CD4-positive, alpha-beta memory T cell (primary cell): Measurements from ENCODE around the gene TM4SF5. TPM values are rescaled to one million over a fixed set of nuclear protein-coding genes. Genes with fewer than 3 reads are reported as not detected.

Experiments
- CTCF ChIA-PET: fragments of 350-600 bp; sonication (Branson Sonifier 250); formaldehyde crosslinking; loops from one replicate; lab custom pipeline; 2021; ENCODE audit warnings: inconsistent platforms; ENCODE audit not compliant: partially characterized antibody; lab: Charles Lee
- POLR2A ChIA-PET: fragments of 350-600 bp; sonication (Branson Sonifier 250); formaldehyde crosslinking; loops from one replicate; lab custom pipeline; 2021; ENCODE audit not compliant: partially characterized antibody; lab: Charles Lee
- DNase-seq, 5 donors: peaks; one replicate each; pipeline versions ENCODE4 v3.0.0 to v3.0.0-alpha.2; 2020 to 2022; ENCODE audit warnings: mixed read lengths in 1 of 5
- H3K27ac ChIP-seq: one replicate; pipeline ENCODE4 v1.7.0; 2013; ENCODE audit warnings: low read depth, low read length
- H3K27me3 ChIP-seq: 2 replicates; pipeline ENCODE4 v1.7.0; 2013; ENCODE audit warnings: mild to moderate bottlenecking, low read length, moderate library complexity; ENCODE audit not compliant: insufficient read depth
- H3K36me3 ChIP-seq: 2 replicates; pipeline ENCODE4 v1.7.0; 2013; ENCODE audit warnings: mild to moderate bottlenecking, low read length, moderate library complexity; ENCODE audit not compliant: insufficient read depth
- H3K4me1 ChIP-seq: 2 replicates; pipeline ENCODE4 v1.7.0; 2013; ENCODE audit warnings: mild to moderate bottlenecking, low read length, moderate library complexity; ENCODE audit not compliant: insufficient read depth
- H3K4me3 ChIP-seq, 2 donors: one replicate each; pipeline ENCODE4 v1.7.0; 2013; ENCODE audit warnings: low read length in 2 of 2, mild to moderate bottlenecking in 1 of 2
- H3K9me3 ChIP-seq, 2 donors: one replicate each; pipeline ENCODE4 v1.7.0; 2013; ENCODE audit warnings: low read length in 2 of 2, control low read depth in 1 of 2; ENCODE audit not compliant: control insufficient read depth in 1 of 2
- H3K27ac Mint-ChIP-seq, 7 donors: one replicate each; pipeline ENCODE4 v1.8.0; 2020 to 2021; ENCODE audit warnings: mixed read lengths in 7 of 7, mild to moderate bottlenecking in 6 of 7, inconsistent platforms in 3 of 7, moderate library complexity in 3 of 7
- H3K27me3 Mint-ChIP-seq, 2 donors: one replicate each; pipeline ENCODE4 v1.8.0; 2020 to 2021; ENCODE audit warnings: mixed read lengths in 2 of 2
- H3K36me3 Mint-ChIP-seq, 2 donors: one replicate each; pipeline ENCODE4 v1.8.0; 2020 to 2021; ENCODE audit warnings: mixed read lengths in 2 of 2, inconsistent platforms in 1 of 2, mild to moderate bottlenecking in 1 of 2
- H3K4me1 Mint-ChIP-seq, 4 donors: one replicate each; pipeline ENCODE4 v1.8.0; 2020 to 2021; ENCODE audit warnings: mixed read lengths in 4 of 4, mild to moderate bottlenecking in 1 of 4
- H3K4me3 Mint-ChIP-seq, 8 donors: one replicate each; pipeline ENCODE4 v1.8.0; 2020 to 2021; ENCODE audit warnings: mixed read lengths in 8 of 8, mild to moderate bottlenecking in 7 of 8, moderate library complexity in 6 of 8, inconsistent platforms in 3 of 8
- H3K9me3 Mint-ChIP-seq, 8 donors: one replicate each; pipeline ENCODE4 v1.8.0; 2020 to 2021; ENCODE audit warnings: mixed read lengths in 8 of 8, mild to moderate bottlenecking in 5 of 8, inconsistent platforms in 3 of 8, moderate library complexity in 1 of 8
- intact Hi-C: fragments of 100-400 bp; cut with micrococcal nuclease; formaldehyde crosslinking; loops from one replicate; pipeline ENCODE4 v1.15.1; 2023
- polyA plus RNA-seq, 2 donors: library from polyadenylated mRNA; unstranded; fragments of 300-500 nt; fragmentation: Illumina TruSeq; gene quantifications; one replicate each; pipeline ENCODE4 v1.2.3, GENCODE V29; 2021
- total RNA-seq, 2 experiments: library from RNA; stranded (reverse); gene quantifications; one replicate each; pipeline ENCODE4 v1.2.3, GENCODE V29; 2021

Gene TM4SF5
- total and polyA plus RNA-seq, 4 experiments from 2014 or later = not detected

- Histone ChIP-seq H3K36me3 (no peaks in the 10 kb centered on the region), H3K4me3 (peak overlapping the region; percentile 29 to 60), H3K9me3 (no peaks in the 10 kb centered on the region), H3K4me1 (peaks cover 26% of the 10 kb centered on the region), H3K27ac (peak overlapping the region; percentile 72), H3K27me3 (peaks cover 12% of the 10 kb centered on the region)
- intact Hi-C loops = no loop called here
- ChIA-PET POLR2A (interaction anchor here (0.5 to 3.9 kb wide), 24 partner anchors 10 to 897 kb away, joined by 3 to 81 read pairs (median 6); partner anchors contain the start of genes ARRB2, C17orf107, CXCL16 and MED11), CTCF (interaction anchor here (0.6 to 3.7 kb wide), 31 partner anchors 8 to 190 kb away, joined by 3 to 59 read pairs (median 8); partner anchors contain the start of genes ARRB2, C17orf107, CHRNE and MED11)
- Mint-ChIP-seq H3K4me3 (peak overlapping the region; percentile 67 to 78 (median 72)), H3K27me3 (peaks cover 23 to 24% of the 10 kb centered on the region in 2 donors), H3K36me3 (peaks cover 0 to 2% of the 10 kb centered on the region in 2 donors), H3K4me1 (peaks cover 12 to 41% (median 15%) of the 10 kb centered on the region in 4 donors), H3K9me3 (peaks cover 0 to 2% (median 0%) of the 10 kb centered on the region in 8 donors), H3K27ac (peak overlapping the region in 3 of 7 donors; percentile 27 to 72 (median 44))
- no peak for DNase-seq
These were observed 17.9 kb downstream of the TM4SF5 start for GRCh38 chr17:4789701-4789950.

- peak overlapping the region; percentile 49 to 60 for H3K4me3 ChIP-seq
- H3K9me3 Mint-ChIP-seq = peaks cover 0 to 2% (median 0%) of the 10 kb centered on the region in 8 donors
- H3K9me3 ChIP-seq = no peaks in the 10 kb centered on the region
- H3K4me1 ChIP-seq = peaks cover 26% of the 10 kb centered on the region
- peak overlapping the region; percentile 88 to 94 (median 90) for H3K4me3 Mint-ChIP-seq
- intact Hi-C loops = loop anchor here (1.0 kb wide), 5 partner anchors 17 to 177 kb away; partner anchors contain the start of genes ARRB2, MED11, PLD2 and SPAG7
- H3K4me1 Mint-ChIP-seq = peaks cover 12 to 41% (median 15%) of the 10 kb centered on the region in 4 donors
- H3K27ac ChIP-seq = peak overlapping the region; percentile 72
- peaks cover 22 to 23% of the 10 kb centered on the region in 2 donors for H3K27me3 Mint-ChIP-seq
- H3K36me3 Mint-ChIP-seq = peaks cover 0 to 2% of the 10 kb centered on the region in 2 donors
- ChIA-PET POLR2A (interaction anchor here (0.5 to 3.9 kb wide), 26 partner anchors 9 to 728 kb away, joined by 3 to 81 read pairs (median 6); partner anchors contain the start of genes ARRB2, C17orf107, C17orf114 and CXCL16), CTCF (interaction anchor here (0.6 to 3.7 kb wide), 37 partner anchors 8 to 244 kb away, joined by 3 to 59 read pairs (median 6); partner anchors contain the start of genes ARRB2, C17orf107, CAMTA2 and CHRNE)
- H3K27me3 ChIP-seq = peaks cover 11% of the 10 kb centered on the region
- H3K27ac Mint-ChIP-seq = peak overlapping the region; percentile 63 to 96 (median 88)
- no peaks in the 10 kb centered on the region for H3K36me3 ChIP-seq
- DNase-seq = peak; percentile 77 to 87 (median 80)
These were observed 18.4 kb downstream of the TM4SF5 start for GRCh38 chr17:4789951-4790704.

GRCh38 chr17:4790705-4791088 lies 19.0 kb downstream of the TM4SF5 start:
- DNase-seq = no peak
- CTCF ChIA-PET = interaction anchor here (0.6 to 3.7 kb wide), 31 partner anchors 9 to 244 kb away, joined by 3 to 59 read pairs (median 8); partner anchors contain the start of genes ARRB2, C17orf107, CAMTA2 and CHRNE
- Histone ChIP-seq H3K36me3 (no peaks in the 10 kb centered on the region), H3K4me1 (peaks cover 22% of the 10 kb centered on the region), H3K9me3 (no peaks in the 10 kb centered on the region), H3K27me3 (peaks cover 10% of the 10 kb centered on the region), H3K27ac (peak overlapping the region; percentile 72), H3K4me3 (peak overlapping the region; percentile 49 to 60)
- Mint-ChIP-seq H3K4me3 (peak overlapping the region; percentile 88 to 94 (median 90)), H3K4me1 (peaks cover 9 to 36% (median 11%) of the 10 kb centered on the region in 4 donors), H3K27ac (peak overlapping the region; percentile 63 to 96 (median 88)), H3K36me3 (peaks cover 0 to 2% of the 10 kb centered on the region in 2 donors), H3K9me3 (peaks cover 0 to 2% (median 0%) of the 10 kb centered on the region in 8 donors), H3K27me3 (peaks cover 18 to 19% of the 10 kb centered on the region in 2 donors)
- POLR2A ChIA-PET = interaction anchor here (0.6 to 3.9 kb wide), 18 partner anchors 9 to 259 kb away, joined by 3 to 81 read pairs (median 8); partner anchors contain the start of genes ARRB2, C17orf107, C17orf114 and CXCL16
- intact Hi-C loops = loop anchor here (1.0 kb wide), 5 partner anchors 17 to 177 kb away; partner anchors contain the start of genes ARRB2, MED11, PLD2 and SPAG7

GRCh38 chr17:4795168-4795567 lies 23.5 kb downstream of the TM4SF5 start:
- DNase-seq = no peak
- Histone ChIP-seq H3K27ac (no peak overlapping the region), H3K27me3 (no peaks in the 10 kb centered on the region), H3K4me3 (no peak overlapping the region), H3K36me3 (peaks cover 9% of the 10 kb centered on the region), H3K9me3 (no peaks in the 10 kb centered on the region), H3K4me1 (peaks cover 17% of the 10 kb centered on the region)
- POLR2A ChIA-PET = no interaction called here
- Mint-ChIP-seq H3K4me1 (peaks cover 15 to 22% (median 18%) of the 10 kb centered on the region in 4 donors), H3K36me3 (peaks cover 15 to 23% of the 10 kb centered on the region in 2 donors), H3K27me3 (peaks cover 0 to 2% of the 10 kb centered on the region in 2 donors), H3K9me3 (peaks cover 0 to 2% (median 0%) of the 10 kb centered on the region in 8 donors), H3K4me3 (peak overlapping the region in 2 of 8 donors; percentile 17 to 100), H3K27ac (no peak overlapping the region)
- CTCF ChIA-PET = no interaction called here
- intact Hi-C loops = loop anchor here (5.0 kb wide), 1 partner anchor 37 kb away; the partner anchor contains the start of gene MINK1

- peak overlapping the region; percentile 99 to 100 (median 100) for H3K4me3 Mint-ChIP-seq
- H3K9me3 Mint-ChIP-seq = peaks cover 0 to 4% (median 0%) of the 10 kb centered on the region in 8 donors
- no peaks in the 10 kb centered on the region for H3K27me3 ChIP-seq
- no peaks in the 10 kb centered on the region for H3K27me3 Mint-ChIP-seq
- peak overlapping the region; percentile 90 to 99 (median 98) for H3K27ac Mint-ChIP-seq
- peaks cover 10% of the 10 kb centered on the region for H3K4me1 ChIP-seq
- H3K9me3 ChIP-seq = no peaks in the 10 kb centered on the region
- ChIA-PET CTCF (interaction anchor here (0.7 to 1.7 kb wide), 3 partner anchors 9 to 106 kb away, joined by 3 to 6 read pairs (median 3); partner anchors contain the start of gene CHRNE), POLR2A (interaction anchor here (0.9 to 2.1 kb wide), 11 partner anchors 10 to 152 kb away, joined by 3 to 26 read pairs (median 5); partner anchors contain the start of genes ARRB2, C17orf107, MED11 and PFN1)
- peaks cover 11 to 16% (median 11%) of the 10 kb centered on the region in 4 donors for H3K4me1 Mint-ChIP-seq
- H3K4me3 ChIP-seq = peak overlapping the region; percentile 62 to 90
- intact Hi-C loops = loop anchor here (1.0 to 5.0 kb wide), 4 partner anchors 11 to 102 kb away; partner anchors contain the start of genes C17orf107, MED11, MINK1 and PLD2
- peak overlapping the region; percentile 83 for H3K27ac ChIP-seq
- no peak for DNase-seq
- H3K36me3 Mint-ChIP-seq = peaks cover 15 to 26% of the 10 kb centered on the region in 2 donors
- H3K36me3 ChIP-seq = peaks cover 9% of the 10 kb centered on the region
These were observed 24.9 kb downstream of the TM4SF5 start for GRCh38 chr17:4796552-4796920.

- no peak overlapping the region for H3K27ac Mint-ChIP-seq
- H3K36me3 Mint-ChIP-seq = peaks cover 15 to 26% of the 10 kb centered on the region in 2 donors
- peaks cover 0 to 2% (median 0%) of the 10 kb centered on the region in 8 donors for H3K9me3 Mint-ChIP-seq
These were observed 28.9 kb downstream of the TM4SF5 start for GRCh38 chr17:4800462-4801196.

More at GRCh38 chr17:4800462-4801196, 28.9 kb downstream of the TM4SF5 start:
- peaks cover 9% of the 10 kb centered on the region for H3K36me3 ChIP-seq
- POLR2A ChIA-PET = interaction anchor here (2.1 kb wide), 1 partner anchor 11 kb away, joined by 8 read pairs; no protein-coding TSS in a partner anchor
- H3K9me3 ChIP-seq = no peaks in the 10 kb centered on the region
- no peak overlapping the region for H3K27ac ChIP-seq
- Mint-ChIP-seq H3K4me3 (no peak overlapping the region), H3K27me3 (no peaks in the 10 kb centered on the region), H3K4me1 (peaks cover 9 to 16% (median 11%) of the 10 kb centered on the region in 4 donors)
- intact Hi-C loops = no loop called here
- CTCF ChIA-PET = no interaction called here
- DNase-seq = no peak
- no peaks in the 10 kb centered on the region for H3K27me3 ChIP-seq
- H3K4me3 ChIP-seq = no peak overlapping the region
- peaks cover 10% of the 10 kb centered on the region for H3K4me1 ChIP-seq
